HG02678 (cell line): ENCODE data around the gene KANSL1L.
"Not testable (repeated sequence)": the region's sequence is repeated elsewhere in the genome, so short reads cannot be mapped to it uniquely, and the experiment has no call there.

Experiments used
- ATAC-seq: cut with Tn5 transposase; IDR thresholded peaks from one replicate; pipeline ENCODE4 v1.9.1; 2021; ENCODE audit warnings: mild to moderate bottlenecking, moderate library complexity; ENCODE audit not compliant: unreplicated experiment

Gene KANSL1L, protein sequence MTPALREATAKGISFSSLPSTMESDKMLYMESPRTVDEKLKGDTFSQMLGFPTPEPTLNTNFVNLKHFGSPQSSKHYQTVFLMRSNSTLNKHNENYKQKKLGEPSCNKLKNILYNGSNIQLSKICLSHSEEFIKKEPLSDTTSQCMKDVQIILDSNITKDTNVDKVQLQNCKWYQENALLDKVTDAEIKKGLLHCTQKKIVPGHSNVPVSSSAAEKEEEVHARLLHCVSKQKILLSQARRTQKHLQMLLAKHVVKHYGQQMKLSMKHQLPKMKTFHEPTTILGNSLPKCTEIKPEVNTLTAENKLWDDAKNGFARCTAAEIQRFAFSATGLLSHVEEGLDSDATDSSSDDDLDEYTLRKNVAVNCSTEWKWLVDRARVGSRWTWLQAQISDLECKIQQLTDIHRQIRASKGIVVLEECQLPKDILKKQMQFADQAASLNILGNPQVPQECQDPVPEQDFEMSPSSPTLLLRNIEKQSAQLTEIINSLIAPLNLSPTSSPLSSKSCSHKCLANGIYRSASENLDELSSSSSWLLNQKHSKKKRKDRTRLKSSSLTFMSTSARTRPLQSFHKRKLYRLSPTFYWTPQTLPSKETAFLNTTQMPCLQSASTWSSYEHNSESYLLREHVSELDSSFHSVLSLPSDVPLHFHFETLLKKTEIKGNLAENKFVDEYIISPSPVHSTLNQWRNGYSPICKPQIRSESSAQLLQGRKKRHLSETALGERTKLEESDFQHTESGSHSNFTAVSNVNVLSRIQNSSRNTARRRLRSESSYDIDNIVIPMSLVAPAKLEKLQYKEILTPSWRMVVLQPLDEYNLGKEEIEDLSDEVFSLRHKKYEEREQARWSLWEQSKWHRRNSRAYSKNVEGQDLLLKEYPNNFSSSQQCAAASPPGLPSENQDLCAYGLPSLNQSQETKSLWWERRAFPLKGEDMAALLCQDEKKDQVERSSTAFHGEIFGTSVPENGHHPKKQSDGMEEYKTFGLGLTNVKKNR

DNA sequence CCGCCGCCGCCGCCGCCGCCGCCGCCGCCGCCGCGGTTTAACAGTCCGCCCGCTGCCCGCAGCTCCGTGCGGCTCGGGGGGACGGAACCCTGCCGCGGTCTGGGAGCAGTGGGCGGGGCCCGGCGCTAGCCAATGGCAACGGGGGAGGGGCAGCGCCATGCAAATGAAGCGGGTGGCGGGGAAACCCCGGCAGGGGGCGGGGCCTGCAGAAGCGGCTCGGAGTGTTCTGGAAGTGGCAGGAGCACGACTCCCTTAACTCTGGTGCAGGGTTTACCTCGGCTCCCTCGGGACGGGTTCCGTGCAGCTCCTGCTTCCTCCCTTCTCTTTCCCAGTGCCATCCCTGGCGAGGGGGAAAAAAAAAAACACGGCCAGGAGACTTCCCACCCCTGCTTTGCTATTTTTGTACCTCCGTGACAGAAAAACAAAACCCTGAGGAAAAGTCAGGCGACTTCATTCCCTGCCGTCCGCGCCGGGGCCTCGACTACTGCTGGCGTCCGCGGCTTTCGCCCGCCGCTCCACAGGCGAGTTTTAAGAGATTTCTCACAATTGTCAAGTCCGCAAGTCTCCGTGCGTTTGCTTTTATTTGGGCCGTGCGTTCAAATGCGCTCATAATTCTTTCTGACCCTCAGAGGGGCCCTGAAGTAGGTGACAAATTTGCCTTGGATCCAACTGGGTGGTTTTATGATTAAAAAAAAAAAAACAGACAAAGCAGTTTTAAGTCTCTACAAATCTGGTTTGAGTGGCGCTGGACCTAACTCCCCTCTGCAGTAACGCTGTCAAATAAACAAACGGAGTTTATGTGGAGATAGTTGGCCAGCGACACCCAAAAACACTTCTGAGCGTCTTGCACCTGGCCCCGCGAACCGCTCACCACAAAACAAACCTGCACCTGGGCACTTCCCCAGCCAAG lies at the start of gene KANSL1L:
KANSL1L (minus strand) TSS at position 101 of the 910 bp plus-strand sequence. CDS start 16,827 bp downstream, outside the sequence.
- ATAC-seq = peak; percentile 69

DNA sequence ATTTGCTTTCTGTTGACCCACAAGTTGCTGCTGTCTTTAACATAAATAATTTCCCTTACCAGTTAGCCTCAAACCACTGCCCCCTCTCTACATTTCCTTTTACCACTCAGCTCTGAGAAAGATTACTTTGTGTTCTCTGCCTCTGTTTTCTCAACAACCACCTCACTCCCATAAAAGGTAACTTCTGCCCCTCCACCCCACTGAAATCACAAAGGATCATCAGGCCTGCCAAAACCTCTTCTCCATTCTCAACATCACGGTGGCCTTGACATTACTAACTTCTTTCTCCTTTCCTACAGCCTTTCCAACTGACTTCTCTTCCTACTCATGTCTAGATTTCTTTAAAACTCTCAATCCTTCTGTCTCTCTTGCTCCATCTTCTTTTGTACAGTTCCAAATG lies 43.9 kb upstream of the KANSL1L start:
- no peak for ATAC-seq

DNA sequence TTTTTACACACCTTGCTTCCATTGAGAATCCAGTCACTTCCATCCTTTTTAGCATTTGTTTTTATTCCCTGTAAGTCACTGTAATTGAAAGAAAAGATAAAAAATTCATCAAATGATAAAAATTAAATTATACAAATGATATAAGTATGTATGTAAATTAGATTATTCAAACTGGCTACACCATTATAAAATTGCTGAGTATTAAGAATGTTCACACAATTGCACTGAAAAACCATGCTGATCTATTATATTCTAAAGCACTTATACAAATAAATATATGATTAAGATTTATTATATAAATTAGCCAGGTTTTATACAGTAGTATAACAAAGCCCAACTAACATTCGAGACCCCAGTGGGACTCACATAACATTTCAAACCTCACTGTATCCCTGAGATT lies 39.0 kb upstream of the KANSL1L start:
- no peak for ATAC-seq

DNA sequence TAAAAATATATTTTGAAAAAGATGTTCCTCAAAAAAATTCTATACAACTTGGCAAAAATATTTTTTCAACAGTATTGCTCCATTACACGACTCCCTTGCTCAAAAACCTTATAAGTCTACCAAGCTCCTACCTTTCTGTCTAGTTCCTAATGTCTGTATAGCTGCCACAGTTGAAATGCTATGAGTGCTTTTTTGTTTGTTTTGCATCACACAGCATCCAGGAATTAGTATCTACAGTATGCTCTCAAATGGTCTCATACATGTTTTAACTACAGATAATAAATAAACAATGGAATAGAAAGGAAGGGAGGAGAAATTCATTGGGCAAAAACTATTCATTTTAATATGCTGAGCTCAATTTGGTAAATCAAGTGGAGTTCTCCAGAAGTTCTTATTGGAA lies 36.7 kb upstream of the KANSL1L start:
- no peak for ATAC-seq

DNA sequence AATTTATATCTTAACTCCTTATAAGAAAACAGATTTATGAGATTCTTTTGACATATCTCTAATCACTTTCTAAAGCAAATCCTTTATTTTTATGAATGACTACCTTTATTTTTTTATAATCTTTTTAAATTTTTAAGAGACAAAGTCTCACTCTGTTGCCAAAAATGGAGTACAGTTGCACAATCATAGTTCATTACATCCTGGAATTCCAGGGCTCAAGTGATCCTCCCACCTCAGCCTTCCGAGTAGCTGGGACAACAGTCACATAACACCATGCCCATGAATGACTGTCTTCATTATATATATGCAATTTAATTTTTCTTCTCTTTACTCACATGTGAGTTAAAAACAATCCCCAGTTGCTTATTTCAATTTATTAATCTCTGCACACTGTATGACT lies 32.3 kb upstream of the KANSL1L start:
- ATAC-seq = no peak

DNA sequence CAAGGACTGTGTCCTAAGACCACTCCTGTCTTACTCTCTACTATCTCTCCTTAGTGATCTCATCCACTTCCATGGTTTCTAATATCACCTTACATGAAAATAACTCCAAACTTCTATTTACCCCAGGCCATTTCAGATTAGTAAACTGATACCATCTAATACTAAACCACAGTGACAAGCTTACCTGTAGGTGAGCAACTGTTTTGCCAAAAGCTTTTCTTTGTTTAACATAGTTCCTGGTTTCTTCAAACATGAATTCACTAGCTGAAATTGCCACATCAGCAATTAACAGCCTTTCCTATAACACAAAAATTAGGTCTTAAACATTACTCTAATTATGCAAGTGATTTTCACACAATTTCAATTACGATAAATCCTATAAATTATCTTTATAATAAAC lies 31.9 kb upstream of the KANSL1L start:
- ATAC-seq = no peak

DNA sequence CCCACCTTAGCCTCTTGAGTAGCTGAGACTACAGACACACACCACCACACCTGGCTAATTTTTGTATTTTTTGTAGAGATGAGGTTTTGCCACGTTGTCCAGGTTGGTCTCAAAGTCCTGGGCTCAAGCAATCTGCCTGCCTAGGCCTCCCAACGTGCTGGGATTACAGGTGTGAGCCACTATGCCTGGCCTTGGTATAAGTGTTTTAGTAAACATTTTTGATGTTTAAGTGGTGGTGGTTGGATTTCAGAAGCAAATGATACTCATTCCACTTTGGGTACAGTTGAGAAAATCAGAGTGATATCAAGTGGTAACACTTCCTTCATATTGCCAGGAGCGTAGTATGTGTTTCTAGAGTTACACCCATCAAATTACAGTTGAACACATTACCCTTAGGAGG lies 28.6 kb upstream of the KANSL1L start:
- ATAC-seq = no peak

DNA sequence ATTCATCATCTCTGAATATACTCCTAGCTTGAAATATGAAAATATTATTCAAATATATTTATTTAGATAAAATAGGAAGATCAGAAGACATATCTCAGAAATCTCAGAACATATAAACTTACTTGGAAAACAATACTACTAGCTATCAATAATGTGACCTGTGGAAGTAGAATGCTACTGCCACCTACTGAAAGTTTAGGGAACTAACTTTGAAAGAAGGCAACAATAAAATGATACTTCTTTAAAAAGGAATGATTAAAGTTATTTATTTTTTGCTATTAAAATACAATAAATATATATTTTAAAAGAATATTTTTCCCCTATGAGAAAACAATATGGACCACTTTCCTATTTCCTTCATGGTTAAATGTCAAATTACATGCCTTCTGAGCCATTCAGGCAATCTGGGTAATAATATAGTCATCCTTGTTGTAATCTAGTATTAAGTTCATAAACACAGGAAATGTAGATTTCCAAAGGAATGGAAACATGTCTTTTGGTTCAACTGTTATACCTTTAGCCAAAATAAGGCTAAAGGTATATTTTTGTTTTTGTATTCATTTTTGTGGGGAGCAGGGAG lies 28.1 kb upstream of the KANSL1L start:
- peak; percentile 37 for ATAC-seq

DNA sequence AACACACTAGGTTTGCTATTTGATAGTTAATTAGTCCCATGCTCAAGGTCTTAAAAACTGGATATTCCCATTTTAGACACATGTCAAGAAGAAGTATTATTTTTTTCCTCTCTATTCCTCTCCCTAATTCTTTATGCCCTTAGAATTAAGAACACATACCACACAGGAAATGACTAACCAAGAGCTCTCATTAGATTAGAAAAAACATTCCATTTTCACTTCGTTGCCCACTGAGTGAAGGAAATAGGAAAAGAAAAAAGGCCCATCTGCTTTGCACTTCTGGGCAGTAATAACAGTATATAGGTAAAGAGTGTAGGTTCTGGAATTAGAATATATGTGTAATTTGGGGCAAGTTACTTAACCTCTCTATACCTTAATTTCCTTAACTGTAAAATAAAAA lies 27.1 kb upstream of the KANSL1L start:
- no peak for ATAC-seq

DNA sequence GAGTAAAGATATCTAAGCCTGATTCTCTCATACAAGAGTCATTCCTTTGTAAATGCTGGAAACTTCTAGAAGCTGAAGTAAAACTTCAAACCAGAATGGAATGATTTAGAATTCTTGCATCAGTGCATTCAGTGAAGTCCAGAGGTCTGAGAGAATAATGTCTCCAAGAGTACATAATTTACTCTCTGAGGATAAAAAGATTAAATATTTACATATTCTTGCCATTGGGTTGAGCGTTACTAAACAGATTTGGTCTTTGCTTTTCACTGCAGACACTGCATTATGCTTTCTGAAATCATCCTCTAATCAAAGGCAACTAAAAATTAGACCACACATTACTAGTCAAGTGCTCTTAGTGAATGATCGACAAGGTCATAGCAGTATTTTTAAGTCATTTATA lies 26.5 kb upstream of the KANSL1L start:
- ATAC-seq = no peak

DNA sequence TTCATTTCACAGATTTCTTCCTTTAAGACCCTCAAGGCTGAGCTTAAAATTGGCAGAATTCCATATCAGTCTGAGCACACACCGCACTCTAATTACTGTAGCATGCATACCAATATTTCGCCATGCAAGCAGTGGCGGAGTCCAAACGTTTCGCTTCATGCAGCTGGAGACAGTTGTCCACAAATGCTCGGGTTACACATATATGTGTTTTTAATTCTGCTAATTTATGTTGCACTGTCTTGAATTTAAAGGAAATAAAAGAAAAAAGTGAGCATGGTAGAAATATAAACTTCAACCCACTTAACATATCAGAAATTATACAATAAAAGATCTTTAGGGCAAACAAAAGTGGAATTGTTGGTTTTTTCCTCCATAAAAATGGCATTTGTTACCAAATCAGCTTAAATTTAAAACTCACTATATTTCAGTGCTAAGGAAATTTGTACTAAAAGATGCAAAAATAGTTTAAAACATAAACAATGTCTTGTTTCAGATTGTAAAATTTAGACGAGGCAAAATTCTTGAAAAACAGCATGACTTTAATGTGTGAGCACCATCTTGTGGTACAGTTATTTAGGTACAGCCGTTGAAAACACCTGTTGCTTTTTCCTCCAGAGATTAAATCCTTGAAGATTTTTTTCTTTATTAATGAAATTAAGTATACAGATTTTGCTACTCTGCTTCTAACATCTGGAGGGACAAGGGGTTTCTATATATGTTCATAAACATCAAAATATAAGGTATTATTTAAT lies 24.1 kb upstream of the KANSL1L start:
- ATAC-seq = peak; percentile 27

DNA sequence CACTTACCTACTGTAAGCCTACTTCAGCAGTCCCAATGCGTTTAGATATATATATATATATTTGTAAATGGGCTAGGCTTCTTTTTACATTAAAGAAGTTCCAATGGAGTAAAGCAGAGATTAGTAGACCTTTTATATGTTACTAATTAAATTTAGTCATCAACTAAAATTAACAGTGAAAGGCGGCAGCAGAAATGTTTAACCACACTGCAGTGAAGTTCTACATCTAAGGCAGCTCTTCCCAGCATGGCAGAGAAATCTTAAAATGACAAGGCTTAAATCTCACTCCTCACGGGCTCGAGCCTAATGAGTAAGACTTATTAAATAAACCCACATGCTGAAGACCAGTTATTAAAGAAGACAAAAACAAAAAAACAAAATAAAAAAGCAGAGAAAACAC lies 19.1 kb upstream of the KANSL1L start:
- peak; percentile 56 for ATAC-seq

DNA sequence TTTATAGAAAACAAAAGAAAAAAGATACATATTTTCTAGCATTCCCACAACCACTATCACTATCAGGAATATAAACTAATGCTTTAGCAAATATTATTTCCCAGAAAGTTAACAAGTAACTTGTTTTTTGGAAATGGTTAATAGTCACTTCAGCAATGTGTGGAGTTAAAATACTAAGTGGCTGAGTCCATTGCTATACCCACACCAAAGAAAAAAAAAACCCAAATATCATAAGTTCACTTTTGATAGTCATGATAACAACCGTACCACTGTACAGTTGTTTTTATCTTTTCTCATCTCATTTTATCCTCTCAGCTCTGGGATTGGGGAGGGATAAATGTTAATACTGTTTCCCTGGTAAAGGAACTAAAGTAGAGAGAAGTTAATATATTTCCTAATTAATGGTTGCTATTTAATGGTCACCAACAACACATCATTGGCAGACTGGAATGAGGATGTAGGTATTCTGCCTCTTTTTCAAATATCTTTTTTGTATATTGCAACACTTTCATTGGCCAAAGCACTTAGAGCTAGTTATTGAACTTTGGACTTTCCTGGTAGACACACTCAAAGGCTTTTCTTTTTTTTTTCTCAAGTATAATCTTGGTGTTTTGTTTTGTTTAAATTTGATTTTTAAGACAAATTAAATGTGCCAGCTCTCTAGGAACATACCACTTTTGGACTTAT lies 18.4 kb upstream of the KANSL1L start:
- ATAC-seq = peak; percentile 55

DNA sequence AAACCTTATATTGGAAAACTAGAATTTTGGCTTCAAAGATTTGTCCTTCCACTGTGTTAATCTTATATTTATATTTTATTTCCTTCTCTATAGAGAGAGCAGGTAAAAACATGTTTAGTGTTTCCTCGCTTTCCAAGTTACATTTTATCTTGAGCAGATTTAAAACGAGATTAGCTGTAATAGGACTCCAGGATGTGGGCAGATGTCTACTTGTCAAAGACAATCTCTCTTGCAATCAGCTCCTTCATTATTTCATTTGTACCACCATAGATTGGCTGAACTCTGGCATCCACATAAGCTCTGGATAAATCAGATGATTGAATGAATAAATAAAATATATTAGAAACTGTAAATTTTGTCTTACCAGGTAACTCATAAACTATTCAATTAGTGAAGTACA lies 17.5 kb upstream of the KANSL1L start:
- ATAC-seq = no peak

DNA sequence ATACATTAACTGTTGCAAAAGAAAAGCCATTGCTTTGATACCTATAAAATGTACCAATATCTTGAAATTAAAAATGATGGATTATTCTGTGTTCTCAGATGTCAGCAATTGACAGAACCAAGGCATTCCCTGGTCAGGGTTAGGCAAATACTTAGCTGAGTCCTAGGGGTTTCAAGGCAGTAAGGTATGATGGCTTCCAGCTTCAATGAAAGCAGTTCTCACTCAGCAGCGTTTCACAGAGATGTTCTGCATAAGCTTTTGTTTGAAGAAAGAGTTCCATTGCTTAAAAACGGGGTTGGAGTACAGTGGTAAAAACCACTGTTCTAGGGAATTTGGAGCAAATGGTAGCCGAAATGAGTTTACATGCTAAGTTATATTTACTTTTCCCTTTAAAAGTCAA lies 17.0 kb upstream of the KANSL1L start:
- no peak for ATAC-seq

DNA sequence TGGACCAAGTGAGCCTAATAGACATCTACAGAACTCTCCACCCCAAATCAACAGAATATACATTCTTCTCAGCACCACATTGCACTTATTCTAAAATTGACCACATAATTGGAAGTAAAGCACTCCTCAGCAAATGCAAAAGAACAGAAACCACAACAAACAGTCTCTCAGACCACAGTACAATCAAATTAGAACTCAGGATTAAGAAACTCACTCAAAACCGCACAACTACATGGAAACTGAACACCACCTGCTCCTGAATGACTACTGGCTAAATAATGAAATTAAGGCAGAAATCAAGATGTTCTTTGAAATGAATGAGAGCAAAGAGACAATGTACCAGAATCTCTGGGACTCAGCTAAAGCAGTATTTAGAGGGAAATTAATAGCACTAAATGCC lies 12.7 kb upstream of the KANSL1L start:
- ATAC-seq = not testable (repeated sequence)

DNA sequence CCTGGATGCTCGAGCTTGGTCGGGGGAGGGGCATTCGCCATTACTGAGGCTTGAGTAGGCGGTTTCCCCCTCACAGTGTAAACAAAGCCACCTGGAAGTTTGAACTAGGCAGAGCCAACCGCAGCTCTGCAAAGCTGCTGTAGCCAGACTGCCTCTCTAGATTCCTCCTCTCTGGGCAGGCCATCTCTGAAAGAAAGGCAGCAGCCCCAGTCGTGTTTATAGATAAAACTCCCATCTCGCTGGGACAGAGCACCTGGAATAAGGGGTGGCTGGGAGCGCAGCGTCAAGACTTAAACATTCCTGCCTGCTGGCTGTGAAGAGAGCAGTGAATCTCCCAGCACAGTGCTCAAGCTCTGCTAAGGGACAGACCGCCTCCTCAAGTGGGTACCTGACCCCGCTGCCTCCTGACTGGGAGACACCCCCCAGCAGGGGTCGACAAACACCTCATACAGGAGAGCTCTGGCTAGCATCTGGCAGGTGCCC lies 10.4 kb upstream of the KANSL1L start:
- ATAC-seq = not testable (repeated sequence)

DNA sequence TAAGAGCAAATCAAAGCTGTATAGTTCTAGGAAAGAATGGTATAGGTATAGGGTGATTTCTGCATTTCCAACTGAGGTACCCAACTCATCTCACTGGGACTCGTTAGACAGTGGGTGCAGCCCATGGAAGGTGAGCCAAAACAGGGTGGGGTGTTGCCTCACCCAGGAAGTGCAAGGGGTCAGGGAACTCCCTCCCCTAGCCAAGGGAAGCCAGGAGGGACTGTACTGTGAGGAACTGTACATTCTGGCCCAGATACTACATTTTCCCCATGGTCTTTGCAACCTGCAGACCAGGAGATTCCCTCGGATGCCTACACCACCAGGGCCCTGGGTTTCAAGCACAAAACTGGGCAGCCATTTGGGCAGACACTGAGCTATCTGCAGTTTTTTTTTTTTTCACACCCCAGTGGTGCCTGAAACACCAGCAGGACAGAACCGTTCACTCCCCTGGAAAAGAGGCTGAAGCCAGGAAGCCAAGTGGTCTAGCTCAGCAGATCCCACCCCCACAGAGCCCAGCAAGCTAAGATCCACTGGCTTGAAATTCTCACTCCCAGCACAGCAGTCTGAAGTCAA lies 9.9 kb upstream of the KANSL1L start:
- ATAC-seq = not testable (repeated sequence)

DNA sequence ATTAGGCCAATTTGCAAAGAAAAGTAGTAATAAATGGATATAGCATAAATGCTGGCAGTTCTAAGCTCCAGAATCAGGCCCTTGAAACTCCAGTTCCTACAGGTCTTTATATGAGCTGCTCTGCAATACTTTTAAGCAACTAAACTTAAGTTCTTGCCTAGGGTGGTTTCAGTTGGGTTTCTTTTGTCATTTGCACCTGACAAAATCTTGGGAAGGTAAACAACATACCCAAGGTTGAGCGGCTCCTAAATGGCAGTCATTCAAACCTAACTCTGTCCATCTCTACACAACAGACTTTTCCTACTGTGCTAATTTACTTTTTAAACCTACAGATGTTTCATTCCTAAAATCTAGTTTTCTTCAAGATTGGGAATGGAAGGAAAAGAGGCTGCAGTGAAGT lies 9.3 kb upstream of the KANSL1L start:
- no peak for ATAC-seq
